Measurements from ENCODE around the gene SLC35C1. TPM values are rescaled to one million over a fixed set of nuclear protein-coding genes. Genes with fewer than 3 reads are reported as not detected.
"Not testable (repeated sequence)": the region's sequence is repeated elsewhere in the genome, so short reads cannot be mapped to it uniquely, and the experiment has no call there.

The SLC35C1 gene
- total RNA-seq, 8 experiments from 2014 or later, result 4.5 to 27.2 (median 7.1) TPM

GRCh38 chr11:45818961-45819605 lies 14.1 kb downstream of the SLC35C1 start:
- ATAC-seq (replicated peaks in 6 of 8), result no peak
- Histone ChIP-seq H3K4me3 (no peak overlapping the region), H3K4me1 (replicated peaks in 1 of 2) (no peaks in the 10 kb centered on the region), H3K27ac (no peak overlapping the region)
- in situ Hi-C loops (cut with MboI; ENCODE audit: low pct_unique_long_range_greater_than_20kb in 2 of 9, low sequenced_read_pairs in 9 of 9, unreplicated experiment in 9 of 9), result no loop called here
- WGBS, 10 experiments, result 27 to 88% (median 79%) methylated on average over 1 to 6 of the region's 6 CpGs; no CpG with 5 or more reads in 2 of the 10 experiments

GRCh38 chr11:45820211-45820857 lies 15.4 kb downstream of the SLC35C1 start:
- 79 to 100% (median 90%) methylated on average over 2 to 5 of the region's 5 CpGs; no CpG with 5 or more reads in 1 of the 10 experiments for WGBS, 10 experiments
- no peak overlapping the region for H3K27ac ChIP-seq
- no peak for ATAC-seq (replicated peaks in 6 of 8)
- in situ Hi-C loops (cut with MboI; ENCODE audit: low pct_unique_long_range_greater_than_20kb in 2 of 9, low sequenced_read_pairs in 9 of 9, unreplicated experiment in 9 of 9), result no loop called here
- no peak overlapping the region for H3K4me3 ChIP-seq
- H3K4me1 ChIP-seq (replicated peaks in 1 of 2), result no peaks in the 10 kb centered on the region

- in situ Hi-C loops (cut with MboI; ENCODE audit: low pct_unique_long_range_greater_than_20kb in 2 of 9, low sequenced_read_pairs in 9 of 9, unreplicated experiment in 9 of 9); H3K4me1 ChIP-seq (replicated peaks in 1 of 2); H3K4me3 ChIP-seq; H3K27ac ChIP-seq: not testable (repeated sequence)
- ATAC-seq (replicated peaks in 6 of 8), result peak in 5 of 8 experiments; percentile 12 to 77 (median 43)
- WGBS, 10 experiments, result 0 to 41% (median 20%) methylated on average over 1 to 6 of the region's 7 CpGs; no CpG with 5 or more reads in 4 of the 10 experiments
Observed at GRCh38 chr11:45826492-45826891, 21.5 kb downstream of the SLC35C1 start.

GRCh38 chr11:45827123-45827522 lies 22.2 kb downstream of the SLC35C1 start:
- H3K4me1 ChIP-seq (replicated peaks in 1 of 2), result no peaks in the 10 kb centered on the region

GRCh38 chr11:45828996-45829395 lies 24.0 kb downstream of the SLC35C1 start:
- whole genome bisulfite sequencing, 10 experiments, result 0 to 85% (median 54%) methylated on average over 1 to 4 of the region's 4 CpGs; no CpG with 5 or more reads in 2 of the 10 experiments
- Histone ChIP-seq H3K4me3 (no peak overlapping the region), H3K27ac (no peak overlapping the region), H3K4me1 (replicated peaks in 1 of 2) (no peaks in the 10 kb centered on the region)
- ATAC-seq (replicated peaks in 6 of 8), result no peak
- in situ Hi-C loops (cut with MboI; ENCODE audit: low pct_unique_long_range_greater_than_20kb in 2 of 9, low sequenced_read_pairs in 9 of 9, unreplicated experiment in 9 of 9), result no loop called here

More at GRCh38 chr11:45827123-45827522, 22.2 kb downstream of the SLC35C1 start:
- ATAC-seq (replicated peaks in 6 of 8), result no peak
- 10 to 93% (median 81%) methylated on average over 1 to 4 of the region's 4 CpGs; no CpG with 5 or more reads in 2 of the 10 experiments for WGBS, 10 experiments
- Histone ChIP-seq H3K4me3 (no peak overlapping the region), H3K27ac (no peak overlapping the region)
- in situ Hi-C loops (cut with MboI; ENCODE audit: low pct_unique_long_range_greater_than_20kb in 2 of 9, low sequenced_read_pairs in 9 of 9, unreplicated experiment in 9 of 9), result no loop called here

GRCh38 chr11:45830596-45830995 lies 25.6 kb downstream of the SLC35C1 start:
- in situ Hi-C loops (cut with MboI; ENCODE audit: low pct_unique_long_range_greater_than_20kb in 2 of 9, low sequenced_read_pairs in 9 of 9, unreplicated experiment in 9 of 9), result no loop called here
- ATAC-seq (replicated peaks in 6 of 8), result no peak
- Histone ChIP-seq H3K27ac (no peak overlapping the region), H3K4me3 (no peak overlapping the region), H3K4me1 (replicated peaks in 1 of 2) (no peaks in the 10 kb centered on the region)
- 61 to 93% (median 79%) methylated on average over 1 to 2 of the region's 2 CpGs; no CpG with 5 or more reads in 2 of the 10 experiments for WGBS, 10 experiments

GRCh38 chr11:45832811-45833441 lies 28.0 kb downstream of the SLC35C1 start:
- ATAC-seq (replicated peaks in 6 of 8), result peak in 1 of 8 experiments; percentile 25
- Histone ChIP-seq H3K4me3 (no peak overlapping the region), H3K27ac (no peak overlapping the region), H3K4me1 (replicated peaks in 1 of 2) (no peaks in the 10 kb centered on the region)
- 15 to 100% (median 82%) methylated on average over 1 to 9 of the region's 9 CpGs for WGBS, 10 experiments
- in situ Hi-C loops (cut with MboI; ENCODE audit: low pct_unique_long_range_greater_than_20kb in 2 of 9, low sequenced_read_pairs in 9 of 9, unreplicated experiment in 9 of 9), result no loop called here

GRCh38 chr11:45833761-45834160 lies 28.8 kb downstream of the SLC35C1 start:
- no peak for ATAC-seq (replicated peaks in 6 of 8)
- 0 to 100% (median 82%) methylated on average over 1 to 2 of the region's 3 CpGs; no CpG with 5 or more reads in 6 of the 10 experiments for WGBS, 10 experiments
- no peak overlapping the region for H3K27ac ChIP-seq
- no peak overlapping the region for H3K4me3 ChIP-seq
- no peaks in the 10 kb centered on the region for H3K4me1 ChIP-seq (replicated peaks in 1 of 2)
- in situ Hi-C loops (cut with MboI; ENCODE audit: low pct_unique_long_range_greater_than_20kb in 2 of 9, low sequenced_read_pairs in 9 of 9, unreplicated experiment in 9 of 9), result no loop called here

GRCh38 chr11:45834298-45834756 lies 29.4 kb downstream of the SLC35C1 start:
- Histone ChIP-seq H3K27ac (no peak overlapping the region), H3K4me3 (no peak overlapping the region), H3K4me1 (replicated peaks in 1 of 2) (no peaks in the 10 kb centered on the region)
- ATAC-seq (replicated peaks in 6 of 8), result no peak
- in situ Hi-C loops (cut with MboI; ENCODE audit: low pct_unique_long_range_greater_than_20kb in 2 of 9, low sequenced_read_pairs in 9 of 9, unreplicated experiment in 9 of 9), result no loop called here
- 20 to 93% (median 56%) methylated on average over 1 to 4 of the region's 4 CpGs; no CpG with 5 or more reads in 2 of the 10 experiments for WGBS, 10 experiments

- Histone ChIP-seq H3K4me3 (no peak overlapping the region), H3K27ac (no peak overlapping the region), H3K4me1 (replicated peaks in 1 of 2) (no peaks in the 10 kb centered on the region)
- 45 to 93% (median 75%) methylated on average over 1 to 6 of the region's 6 CpGs; no CpG with 5 or more reads in 6 of the 10 experiments for WGBS, 10 experiments
- in situ Hi-C loops (cut with MboI; ENCODE audit: low pct_unique_long_range_greater_than_20kb in 2 of 9, low sequenced_read_pairs in 9 of 9, unreplicated experiment in 9 of 9), result no loop called here
- no peak for ATAC-seq (replicated peaks in 6 of 8)
Observed at GRCh38 chr11:45839204-45839603, 34.3 kb downstream of the SLC35C1 start.

GRCh38 chr11:45840251-45840650 lies 35.3 kb downstream of the SLC35C1 start:
- H3K4me1 ChIP-seq (replicated peaks in 1 of 2); in situ Hi-C loops (cut with MboI; ENCODE audit: low pct_unique_long_range_greater_than_20kb in 2 of 9, low sequenced_read_pairs in 9 of 9, unreplicated experiment in 9 of 9); H3K4me3 ChIP-seq; H3K27ac ChIP-seq; ATAC-seq (replicated peaks in 6 of 8): not testable (repeated sequence)
- WGBS, 10 experiments, result 63 to 90% (median 83%) methylated on average over 1 to 10 of the region's 13 CpGs; no CpG with 5 or more reads in 2 of the 10 experiments

GRCh38 chr11:45843158-45843924 lies 38.4 kb downstream of the SLC35C1 start:
- ATAC-seq (replicated peaks in 6 of 8), result peak in 4 of 8 experiments; percentile 21 to 58 (median 38)
- no peak overlapping the region for H3K27ac ChIP-seq
- in situ Hi-C loops (cut with MboI; ENCODE audit: low pct_unique_long_range_greater_than_20kb in 2 of 9, low sequenced_read_pairs in 9 of 9, unreplicated experiment in 9 of 9), result no loop called here
- no peaks in the 10 kb centered on the region for H3K4me1 ChIP-seq (replicated peaks in 1 of 2)
- H3K4me3 ChIP-seq, result no peak overlapping the region
- 5 to 68% (median 34%) methylated on average over 4 to 18 of the region's 22 CpGs for WGBS, 10 experiments
